Neuronal stem cell (in vitro differentiated cells): Measurements from ENCODE around the gene TRIM71.
A peak's percentile ranks its signal among the peaks of the same experiment; 100 is the strongest.
"Not testable (repeated sequence)": the region's sequence is repeated elsewhere in the genome, so short reads cannot be mapped to it uniquely, and the experiment has no call there.

ENCODE experiments used
- DNase-seq: peaks from one replicate; pipeline ENCODE4 v3.0.0-alpha.2; 2013; ENCODE audit warnings: low spot score
- H2AFZ ChIP-seq: one replicate; pipeline ENCODE4 v1.6.1; 2013; ENCODE audit warnings: mild to moderate bottlenecking, low read length, inconsistent platforms
- H2AK5ac ChIP-seq: 2 replicates; pipeline ENCODE4 v1.6.1; 2013; ENCODE audit warnings: low read depth, mild to moderate bottlenecking, inconsistent platforms, low read length, moderate library complexity, mixed read lengths
- H2BK120ac ChIP-seq: 2 replicates; pipeline ENCODE4 v1.6.1; 2013; ENCODE audit warnings: low read depth, mild to moderate bottlenecking, inconsistent platforms, low read length, moderate library complexity, mixed read lengths
- H2BK12ac ChIP-seq: one replicate; pipeline ENCODE4 v1.6.1; 2013; ENCODE audit warnings: low read length, inconsistent platforms
- H2BK15ac ChIP-seq: 2 replicates; pipeline ENCODE4 v1.6.1; 2013; ENCODE audit warnings: mild to moderate bottlenecking, low read length, inconsistent platforms, mixed read lengths
- H2BK5ac ChIP-seq: one replicate; pipeline ENCODE4 v1.6.1; 2013; ENCODE audit warnings: inconsistent platforms, mild to moderate bottlenecking, low read length, moderate library complexity
- H3K14ac ChIP-seq: one replicate; pipeline ENCODE4 v1.6.1; 2013; ENCODE audit warnings: low read length, inconsistent platforms
- H3K18ac ChIP-seq: 2 replicates; pipeline ENCODE4 v1.6.1; 2013; ENCODE audit warnings: low read length, inconsistent platforms
- H3K23ac ChIP-seq: 2 replicates; pipeline ENCODE4 v1.6.1; 2013; ENCODE audit warnings: low read depth, mild to moderate bottlenecking, mixed read lengths, low read length, inconsistent platforms; ENCODE audit not compliant: poor library complexity
- H3K27ac ChIP-seq: replicated peaks from 3 replicates; pipeline ENCODE4 v1.5.1; 2013; ENCODE audit warnings: low read length, inconsistent platforms
- H3K27me3 ChIP-seq, 3 experiments: 2 replicates each; pipeline ENCODE4 v1.6.1; 2013; ENCODE audit warnings: low read length in 3 of 3, mild to moderate bottlenecking in 2 of 3, inconsistent platforms in 1 of 3, low read depth in 1 of 3, mixed read lengths in 1 of 3, moderate library complexity in 1 of 3; ENCODE audit not compliant: control insufficient read depth in 3 of 3, insufficient read depth in 3 of 3
- H3K36me3 ChIP-seq, 2 donors: replicated peaks in 1 of 2; 2 replicates each; pipeline ENCODE4 v1.6.1; 2013; ENCODE audit warnings: low read length in 2 of 2; ENCODE audit not compliant: control insufficient read depth in 2 of 2, insufficient read depth in 2 of 2
- H3K4ac ChIP-seq: 2 replicates; pipeline ENCODE4 v1.6.1; 2013; ENCODE audit warnings: inconsistent platforms, mild to moderate bottlenecking, low read length, moderate library complexity
- H3K4me1 ChIP-seq, 2 donors: 1 replicate in 1 of 2; 2 replicates in 1 of 2; pipeline ENCODE4 v1.6.1; 2013; ENCODE audit warnings: low read length in 2 of 2, low read depth in 1 of 2; ENCODE audit not compliant: control insufficient read depth in 2 of 2, insufficient read depth in 1 of 2
- H3K4me2 ChIP-seq: one replicate; pipeline ENCODE4 v1.6.1; 2013; ENCODE audit warnings: mild to moderate bottlenecking, low read length, inconsistent platforms; ENCODE audit not compliant: insufficient read depth, poor library complexity, severe bottlenecking
- H3K4me3 ChIP-seq, 2 donors: 2 replicates each; pipeline ENCODE4 v1.5.1; 2013; ENCODE audit warnings: low read length in 2 of 2, mild to moderate bottlenecking in 2 of 2, inconsistent platforms in 1 of 2, moderate library complexity in 1 of 2
- H3K79me1 ChIP-seq: one replicate; pipeline ENCODE4 v1.6.1; 2013; ENCODE audit warnings: low read depth, mild to moderate bottlenecking, inconsistent platforms, low read length, moderate library complexity
- H3K9ac ChIP-seq: one replicate; pipeline ENCODE4 v1.6.1; 2013; ENCODE audit warnings: mild to moderate bottlenecking, low read depth, low read length, inconsistent platforms; ENCODE audit not compliant: poor library complexity
- H3K9me3 ChIP-seq, 2 donors: replicated peaks in 1 of 2; 2 replicates each; pipeline versions ENCODE3 to v1.6.1; 2013; ENCODE audit warnings: low read length in 2 of 2, mild to moderate bottlenecking in 2 of 2, inconsistent platforms in 1 of 2, low read depth in 1 of 2, mixed read lengths in 1 of 2, moderate library complexity in 1 of 2; ENCODE audit not compliant: control insufficient read depth in 2 of 2, insufficient read depth in 1 of 2
- H4K8ac ChIP-seq: one replicate; pipeline ENCODE4 v1.6.1; 2013; ENCODE audit warnings: low read depth, mild to moderate bottlenecking, inconsistent platforms, low read length, moderate library complexity
- H4K91ac ChIP-seq: one replicate; pipeline ENCODE4 v1.6.1; 2013; ENCODE audit warnings: low read length, low read depth, mild to moderate bottlenecking, inconsistent platforms; ENCODE audit not compliant: poor library complexity
- WGBS, 2 donors: extraction: QIAGEN DNeasy Blood & Tissue Kit; methylation state at CpG; one replicate each; pipeline ENCODE4 v1.1.7; 2013; ENCODE audit warnings: missing lambda C conversion rate in 2 of 2, mixed read lengths in 1 of 2; ENCODE audit not compliant: insufficient read length in 2 of 2, insufficient replicate concordance in 1 of 2; ENCODE audit errors: extremely low coverage in 2 of 2; 5-methylcytosine and 5-hydroxymethylcytosine counted together

The TRIM71 gene

DNA sequence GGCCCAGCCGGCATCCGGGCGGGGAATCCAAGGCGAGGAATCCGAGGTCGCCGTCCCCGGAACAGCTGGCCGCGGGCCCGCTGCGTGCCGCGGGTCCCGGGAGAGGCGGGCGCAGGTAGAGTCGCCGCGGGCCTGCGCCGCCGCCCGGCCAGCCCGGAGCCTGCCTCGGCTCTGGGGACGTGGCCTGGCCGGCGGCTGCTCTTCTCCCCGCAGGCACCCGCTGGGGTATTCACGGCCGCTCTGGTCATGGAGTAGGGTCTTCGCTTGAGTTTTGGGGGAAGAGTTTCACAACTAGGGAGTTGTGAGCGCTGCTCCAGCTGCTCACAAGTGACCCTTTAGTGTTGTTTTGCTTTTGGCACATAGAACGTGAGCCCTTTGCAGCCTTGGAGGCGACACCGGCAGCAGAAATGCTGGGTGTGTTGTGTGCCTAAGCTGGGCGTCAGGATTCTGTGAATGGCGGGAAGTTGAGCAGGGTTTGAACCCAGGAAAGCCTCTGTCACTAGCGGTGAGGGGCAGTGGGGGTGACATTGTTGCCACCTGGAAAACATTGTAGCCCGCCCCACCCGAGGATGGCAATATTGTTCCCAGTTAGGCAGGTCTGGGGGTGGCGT is 4.0 kb downstream of the TRIM71 start:
- Histone ChIP-seq H2AK5ac (peak overlapping the region; percentile 84), H3K4me2 (peak overlapping the region; percentile 86), H3K14ac (peak overlapping the region; percentile 98), H2BK120ac (no peak overlapping the region), H3K36me3 (peaks cover 14 to 71% of the 10 kb centered on the region in 2 donors), H3K23ac (peak overlapping the region; percentile 96), H3K27me3 (no peaks in the 10 kb centered on the region), H2BK5ac (peak overlapping the region; percentile 87), H3K4me1 (peaks cover 10 to 25% of the 10 kb centered on the region in 2 donors), H3K9ac (peak overlapping the region; percentile 90), H3K4me3 (peak overlapping the region; percentile 82 to 94), H3K4ac (peak overlapping the region; percentile 76), H2BK12ac (no peak overlapping the region), H4K8ac (no peak overlapping the region), H3K79me1 (peaks cover 7% of the 10 kb centered on the region), H3K27ac (peak overlapping the region; percentile 19), H2AFZ (no peak overlapping the region), H2BK15ac (no peak overlapping the region), H4K91ac (no peak overlapping the region), H3K18ac (peak overlapping the region; percentile 97), H3K9me3 (peaks cover 0 to 2% of the 10 kb centered on the region in 2 donors)
- DNase-seq: no peak
- WGBS, 2 donors: no CpG with 5 or more reads among the region's 44 CpGs

GRCh38 chr3:32822609-32823498 is 5.1 kb downstream of the TRIM71 start:
- DNase-seq: no peak
- H3K4me3 ChIP-seq: peak overlapping the region in 1 of 2 donors; percentile 94

GRCh38 chr3:32823641-32824184 is 5.9 kb downstream of the TRIM71 start:
- H2BK5ac ChIP-seq, H3K9me3 ChIP-seq, H2AFZ ChIP-seq, H2BK120ac ChIP-seq, H3K14ac ChIP-seq, DNase-seq, H4K8ac ChIP-seq, H3K79me1 ChIP-seq, H3K18ac ChIP-seq, H2AK5ac ChIP-seq, H4K91ac ChIP-seq, H2BK15ac ChIP-seq, H2BK12ac ChIP-seq, H3K9ac ChIP-seq, H3K4ac ChIP-seq, H3K27me3 ChIP-seq, H3K4me3 ChIP-seq, H3K23ac ChIP-seq, H3K27ac ChIP-seq, H3K4me2 ChIP-seq: not testable (repeated sequence)
- Histone ChIP-seq H3K4me1 (peaks cover 12 to 28% of the 10 kb centered on the region in 2 donors), H3K36me3 (peaks cover 11 to 71% of the 10 kb centered on the region in 2 donors)
- WGBS, 2 donors: no CpG with 5 or more reads among the region's 21 CpGs

More at GRCh38 chr3:32822609-32823498, 5.1 kb downstream of the TRIM71 start:
- Histone ChIP-seq H3K23ac (no peak overlapping the region), H2BK120ac (no peak overlapping the region), H3K18ac (no peak overlapping the region), H3K36me3 (peaks cover 14 to 71% of the 10 kb centered on the region in 2 donors), H3K4me1 (peaks cover 12 to 27% of the 10 kb centered on the region in 2 donors), H3K9ac (no peak overlapping the region), H2BK15ac (no peak overlapping the region), H2AFZ (no peak overlapping the region), H3K4ac (no peak overlapping the region), H3K9me3 (peaks cover 0 to 2% of the 10 kb centered on the region in 2 donors), H3K14ac (no peak overlapping the region), H2BK12ac (no peak overlapping the region), H3K27me3 (no peaks in the 10 kb centered on the region), H4K91ac (no peak overlapping the region), H3K79me1 (peaks cover 4% of the 10 kb centered on the region), H3K27ac (no peak overlapping the region), H3K4me2 (no peak overlapping the region), H4K8ac (no peak overlapping the region), H2AK5ac (no peak overlapping the region), H2BK5ac (no peak overlapping the region)
- no CpG with 5 or more reads among the region's 5 CpGs for WGBS, 2 donors
